A673 (cell line): Measurements from ENCODE around the gene NBEAL1. TPM values are rescaled to one million over a fixed set of nuclear protein-coding genes. Genes with fewer than 3 reads are reported as not detected.

Experiments
- BruUV-seq: library from RNA; stranded (reverse); fragments of 400-500 nt; replicated peaks from 2 replicates; lab custom pipeline; 2021; lab: Mats Ljungman, UMichigan
- CTCF ChIA-PET: fragments of 300-600 bp; sonication (Branson Sonifier 250); formaldehyde crosslinking; loops from one replicate; lab custom pipeline; 2022; ENCODE audit warnings: antibody characterized with exemption; lab: Charles Lee
- POLR2A ChIA-PET: fragments of 300-600 bp; sonication (Branson Sonifier 250); formaldehyde crosslinking; loops from one replicate; lab custom pipeline; 2022; ENCODE audit warnings: antibody characterized with exemption; ENCODE audit not compliant: low non-redundant PET; lab: Charles Lee
- DNase-seq: peaks from one replicate; pipeline ENCODE4 v3.0.0-alpha.2; 2015; ENCODE audit warnings: low spot score
- H3K27ac ChIP-seq: fragments of 200-600 bp; sonication (generic); 2 replicates; pipeline ENCODE4 v1.5.1; 2016; ENCODE audit warnings: mixed run types, low read depth, mild to moderate bottlenecking, mixed read lengths, antibody characterized with exemption, low read length; ENCODE audit not compliant: poor library complexity, severe bottlenecking
- H3K27me3 ChIP-seq: fragments of 200-600 bp; sonication (generic); replicated peaks from 2 replicates; pipeline ENCODE4 v1.6.1; 2017; ENCODE audit warnings: mixed run types, low read depth, mild to moderate bottlenecking, mixed read lengths, antibody characterized with exemption, low read length; ENCODE audit not compliant: insufficient read depth, poor library complexity
- H3K36me3 ChIP-seq: fragments of 200-600 bp; sonication (generic); 2 replicates; pipeline ENCODE4 v1.6.1; 2016; ENCODE audit warnings: mixed run types, mild to moderate bottlenecking, mixed read lengths, antibody characterized with exemption, low read length; ENCODE audit not compliant: insufficient read depth, poor library complexity, severe bottlenecking
- H3K4me1 ChIP-seq: fragments of 200-600 bp; sonication (generic); 2 replicates; pipeline ENCODE4 v1.6.1; 2017; ENCODE audit warnings: mixed run types, mild to moderate bottlenecking, mixed read lengths, antibody characterized with exemption, low read length; ENCODE audit not compliant: insufficient read depth, poor library complexity, severe bottlenecking
- H3K4me3 ChIP-seq: fragments of 200-600 bp; sonication (generic); 2 replicates; pipeline ENCODE4 v1.5.1; 2016; ENCODE audit warnings: low read depth, mixed run types, mild to moderate bottlenecking, mixed read lengths, low read length; ENCODE audit not compliant: poor library complexity, severe bottlenecking
- H3K9me3 ChIP-seq: fragments of 200-600 bp; sonication (generic); 2 replicates; pipeline ENCODE4 v1.6.1; 2016; ENCODE audit warnings: mixed run types, low read depth, mild to moderate bottlenecking, mixed read lengths, antibody characterized with exemption, low read length; ENCODE audit not compliant: poor library complexity, severe bottlenecking
- EZH2 ChIP-seq: fragments of 200-600 bp; sonication (generic); IDR thresholded peaks from 2 replicates; pipeline ENCODE4 v1.6.1; 2017; ENCODE audit warnings: borderline replicate concordance, low read depth, mild to moderate bottlenecking, mixed read lengths, antibody characterized with exemption, low read length; ENCODE audit not compliant: poor library complexity, severe bottlenecking
- intact Hi-C: fragments of 100-400 bp; cut with micrococcal nuclease; formaldehyde crosslinking; loops from one replicate; pipeline ENCODE4 v1.10.0; 2022; ENCODE audit not compliant: unreplicated experiment
- total RNA-seq: library from RNA; stranded (reverse); gene quantifications from 2 replicates; pipeline ENCODE4 v1.2.3, GENCODE V29; 2021
- TF ChIP-seq, protein P1 (sequence below): fragments of 300-800, 200-600 bp; sonication (generic); conservative IDR thresholded peaks from 2 replicates; pipeline ENCODE4 v1.5.1; 2017; ENCODE audit warnings: low read depth, mild to moderate bottlenecking, antibody characterized with exemption, low read length, moderate library complexity, mixed read lengths

The NBEAL1 gene
- total RNA-seq, 1 experiment from 2014 or later: 15.8 TPM

DNA sequence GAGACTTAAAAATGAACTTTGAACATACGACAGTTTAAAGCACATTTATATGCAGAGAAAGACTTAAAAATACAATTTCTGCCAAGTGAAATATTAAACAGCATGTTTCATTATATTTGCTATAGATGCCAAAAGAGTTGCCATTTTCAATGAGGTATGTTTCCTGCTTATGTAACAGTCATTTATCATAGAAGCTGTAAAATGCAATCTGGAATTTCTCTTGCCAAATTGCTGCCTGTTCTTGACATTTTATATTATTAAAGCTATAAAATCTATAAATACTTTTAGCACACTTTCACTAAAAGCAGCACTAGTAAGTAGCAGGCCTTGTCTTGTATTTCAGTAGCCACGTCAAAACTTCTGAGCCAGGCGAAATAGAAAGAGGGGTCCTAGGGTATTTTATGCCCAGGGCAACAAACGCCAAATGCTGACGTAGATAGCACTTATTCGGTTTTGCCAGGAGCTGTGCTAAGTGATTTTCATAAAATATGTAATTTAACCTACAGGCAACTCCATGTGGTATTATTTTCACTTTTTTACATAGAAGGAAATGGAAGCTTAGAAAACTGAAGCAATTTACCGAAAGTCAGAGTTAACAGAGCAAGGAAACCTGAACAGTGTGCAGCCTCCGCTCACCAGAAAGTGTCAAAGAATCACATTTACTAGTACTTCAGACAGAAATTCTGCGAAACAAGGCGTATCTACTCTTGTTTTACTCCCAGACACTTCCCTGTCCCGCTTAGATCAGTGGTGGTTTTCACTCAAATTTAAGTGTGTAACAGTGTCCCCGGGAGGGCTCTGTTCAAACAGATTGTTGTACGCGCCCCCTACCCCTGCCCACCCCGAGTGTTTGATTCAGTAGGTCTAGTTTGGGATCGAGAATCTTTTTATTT, 222.9 kb downstream of the NBEAL1 start:
- peak overlapping the region; percentile 78 for H3K4me3 ChIP-seq
- POLR2A ChIA-PET: no interaction called here
- peak overlapping the region; percentile 97 for H3K27ac ChIP-seq
- TSS peak; percentile 62 for BruUV-seq
- intact Hi-C loops: loop anchor here (5.0 kb wide), 1 partner anchor 90 kb away; the partner anchor contains the start of gene ABI2
- no peaks in the 10 kb centered on the region for H3K27me3 ChIP-seq
- peaks cover 16% of the 10 kb centered on the region for H3K4me1 ChIP-seq
- CTCF ChIA-PET: interaction anchor here (0.6 kb wide), 2 partner anchors 12 to 178 kb away, joined by 3 to 9 read pairs; no protein-coding TSS in a partner anchor
- H3K9me3 ChIP-seq: no peaks in the 10 kb centered on the region
- no peaks in the 10 kb centered on the region for H3K36me3 ChIP-seq
- peak; percentile 10 for DNase-seq
- TF ChIP-seq EZH2: no peak
- TF ChIP-seq, protein P1, sequence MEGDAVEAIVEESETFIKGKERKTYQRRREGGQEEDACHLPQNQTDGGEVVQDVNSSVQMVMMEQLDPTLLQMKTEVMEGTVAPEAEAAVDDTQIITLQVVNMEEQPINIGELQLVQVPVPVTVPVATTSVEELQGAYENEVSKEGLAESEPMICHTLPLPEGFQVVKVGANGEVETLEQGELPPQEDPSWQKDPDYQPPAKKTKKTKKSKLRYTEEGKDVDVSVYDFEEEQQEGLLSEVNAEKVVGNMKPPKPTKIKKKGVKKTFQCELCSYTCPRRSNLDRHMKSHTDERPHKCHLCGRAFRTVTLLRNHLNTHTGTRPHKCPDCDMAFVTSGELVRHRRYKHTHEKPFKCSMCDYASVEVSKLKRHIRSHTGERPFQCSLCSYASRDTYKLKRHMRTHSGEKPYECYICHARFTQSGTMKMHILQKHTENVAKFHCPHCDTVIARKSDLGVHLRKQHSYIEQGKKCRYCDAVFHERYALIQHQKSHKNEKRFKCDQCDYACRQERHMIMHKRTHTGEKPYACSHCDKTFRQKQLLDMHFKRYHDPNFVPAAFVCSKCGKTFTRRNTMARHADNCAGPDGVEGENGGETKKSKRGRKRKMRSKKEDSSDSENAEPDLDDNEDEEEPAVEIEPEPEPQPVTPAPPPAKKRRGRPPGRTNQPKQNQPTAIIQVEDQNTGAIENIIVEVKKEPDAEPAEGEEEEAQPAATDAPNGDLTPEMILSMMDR: no peak

DNA sequence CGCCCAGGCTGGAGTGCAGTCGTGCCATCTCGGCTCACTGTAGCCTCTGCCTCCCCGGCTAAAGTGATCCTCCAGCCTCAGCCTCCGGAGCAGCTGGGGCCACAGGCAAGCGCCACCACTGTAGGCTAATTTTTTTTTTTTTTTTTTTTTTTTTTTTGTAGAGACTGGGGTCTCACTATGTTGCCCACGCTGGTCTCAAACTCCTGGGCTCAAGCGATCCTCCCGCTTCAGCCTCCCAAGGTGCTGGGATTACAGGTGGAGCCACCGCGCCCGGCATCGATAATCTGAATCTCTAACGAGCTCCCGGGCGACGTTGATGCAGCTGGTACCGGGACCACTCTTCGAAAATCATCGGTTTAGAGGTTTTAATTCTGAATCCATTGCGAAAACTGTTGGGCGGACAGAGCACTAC, 223.6 kb downstream of the NBEAL1 start:
- H3K9me3 ChIP-seq: no peaks in the 10 kb centered on the region
- intact Hi-C loops: loop anchor here (5.0 kb wide), 1 partner anchor 89 kb away; the partner anchor contains the start of gene ABI2
- TF ChIP-seq, protein P1: no peak
- TF ChIP-seq EZH2: no peak
- no peaks in the 10 kb centered on the region for H3K27me3 ChIP-seq
- H3K36me3 ChIP-seq: no peaks in the 10 kb centered on the region
- no TSS peak for BruUV-seq
- H3K4me1 ChIP-seq: peaks cover 16% of the 10 kb centered on the region
- H3K27ac ChIP-seq: peak overlapping the region; percentile 97
- peak overlapping the region; percentile 78 for H3K4me3 ChIP-seq
- ChIA-PET CTCF (interaction anchor here (0.6 kb wide), 1 partner anchor 12 kb away, joined by 3 read pairs; no protein-coding TSS in a partner anchor), POLR2A (no interaction called here)
- no peak for DNase-seq

DNA sequence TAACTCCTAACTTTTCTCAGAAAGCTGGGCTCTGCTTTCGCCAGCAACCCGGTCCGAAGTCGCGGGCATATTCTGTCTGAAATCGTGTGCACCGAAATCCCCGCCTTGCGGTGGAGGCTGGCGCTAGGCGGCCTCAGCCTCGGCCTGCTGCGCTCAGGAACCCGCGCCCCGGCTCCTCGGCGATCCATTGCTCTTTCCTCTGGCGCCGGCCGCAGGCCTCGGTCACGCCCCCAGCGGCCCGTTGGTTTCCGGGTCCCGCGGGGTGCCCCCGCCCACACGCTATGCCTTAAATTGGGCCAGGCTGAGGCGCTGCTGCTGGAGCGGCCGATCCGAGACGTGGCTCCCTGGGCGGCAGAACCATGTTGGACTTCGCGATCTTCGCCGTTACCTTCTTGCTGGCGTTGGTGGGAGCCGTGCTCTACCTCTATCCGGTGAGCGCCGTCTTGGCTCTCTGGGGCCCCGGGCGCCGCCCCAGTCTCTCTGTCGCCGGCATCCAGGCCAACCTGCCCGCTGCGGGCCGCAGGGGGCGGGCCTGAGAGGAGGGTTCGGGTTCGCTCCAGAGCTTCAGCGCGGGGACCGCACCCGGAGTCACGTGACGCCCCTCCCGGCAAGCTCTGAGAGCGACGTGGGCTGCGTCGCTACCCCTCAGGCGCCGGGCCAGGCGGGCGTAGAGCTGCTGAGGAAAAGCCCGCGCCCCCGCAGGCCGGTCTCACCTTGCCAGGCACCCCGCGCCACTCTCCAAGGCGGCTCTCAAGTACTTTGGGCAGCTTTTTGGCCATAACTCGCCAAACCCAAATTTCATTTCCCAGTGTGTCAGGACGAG, 224.2 kb downstream of the NBEAL1 start, which contains the start of gene CYP20A1:
CYP20A1 (plus strand) TSS at position 315 of the 823 bp plus-strand sequence; CDS start at position 360, 45 bp downstream.
- no peaks in the 10 kb centered on the region for H3K9me3 ChIP-seq
- peaks cover 16% of the 10 kb centered on the region for H3K4me1 ChIP-seq
- H3K27me3 ChIP-seq: no peaks in the 10 kb centered on the region
- intact Hi-C loops: loop anchor here (1.0 to 5.0 kb wide), 2 partner anchors 88 to 215 kb away; partner anchors contain the start of gene ABI2
- peak; percentile 97 for DNase-seq
- H3K36me3 ChIP-seq: no peaks in the 10 kb centered on the region
- H3K27ac ChIP-seq: peak within 1 kb of the TSS; percentile 97
- TF ChIP-seq EZH2: no peak
- TF ChIP-seq, protein P1: no peak; the same call in 1 of the 2 replicates
- ChIA-PET POLR2A (interaction anchor here (0.7 kb wide), 1 partner anchor 211 kb away, joined by 3 read pairs; no protein-coding TSS in a partner anchor), CTCF (no interaction called here)
- BruUV-seq: no TSS peak
- peak within 1 kb of the TSS; percentile 78 for H3K4me3 ChIP-seq
